Right forelimb (tissue), 1 donor: ENCODE data around the gene C3orf70.
A peak's percentile ranks its signal among the peaks of the same experiment; 100 is the strongest.

Experiments used
- DNase-seq: peaks from one replicate; pipeline ENCODE4 v3.0.0-alpha.2; 2018

Gene C3orf70, protein sequence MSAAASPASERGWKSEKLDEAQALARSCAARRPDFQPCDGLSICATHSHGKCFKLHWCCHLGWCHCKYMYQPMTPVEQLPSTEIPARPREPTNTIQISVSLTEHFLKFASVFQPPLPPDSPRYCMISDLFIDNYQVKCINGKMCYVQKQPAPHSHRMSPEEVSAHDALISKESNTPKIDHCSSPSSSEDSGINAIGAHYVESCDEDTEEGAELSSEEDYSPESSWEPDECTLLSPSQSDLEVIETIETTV

GRCh38 chr3:185152410-185153170 is at the start of gene C3orf70:
TSS of gene C3orf70 (minus strand) at chr3:185153060. CDS start at chr3:185152823, 237 bp downstream.
- peak; percentile 88 for DNase-seq

- no peak for DNase-seq
Measured at GRCh38 chr3:185200639-185201038, 47.8 kb upstream of the C3orf70 start.

DNA sequence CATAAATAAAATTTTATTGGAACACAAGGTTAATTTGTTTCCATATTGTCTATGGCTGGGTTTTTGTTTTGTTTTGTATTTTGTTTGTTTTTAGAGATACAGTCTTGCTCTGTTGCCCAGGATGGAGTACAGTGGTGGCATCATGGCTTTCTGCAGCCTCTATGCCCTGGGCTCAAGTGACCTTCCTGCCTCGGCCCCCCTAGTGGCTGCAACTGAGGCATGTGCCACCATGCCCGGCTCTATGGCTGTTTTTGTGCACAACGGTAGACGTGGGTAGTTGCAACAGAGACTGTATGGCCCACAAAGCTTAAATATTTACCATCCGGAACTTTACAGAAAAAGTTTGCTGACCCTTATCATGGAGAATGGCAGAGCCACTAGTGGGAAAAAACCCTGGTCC is 46.8 kb upstream of the C3orf70 start:
- DNase-seq, result no peak

DNA sequence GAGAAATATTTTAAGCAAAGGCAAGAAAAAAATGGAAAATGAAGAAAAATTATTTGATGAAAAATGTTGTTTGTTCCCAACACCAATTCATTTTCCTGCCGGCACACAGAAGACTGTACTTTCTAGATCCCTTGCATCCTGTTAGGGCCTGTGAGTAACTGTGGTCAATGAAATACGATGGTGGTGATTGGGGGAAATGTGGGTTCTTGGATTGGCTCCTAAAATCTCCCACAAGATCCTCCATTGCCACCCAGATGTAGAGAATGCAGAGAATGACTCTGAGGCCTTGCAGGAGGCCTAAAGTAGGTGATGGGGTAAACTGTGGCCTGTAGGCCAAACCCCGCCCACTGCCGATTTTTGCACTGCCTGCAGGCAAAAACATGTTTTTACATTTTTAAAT is 46.3 kb upstream of the C3orf70 start:
- DNase-seq, result no peak

- DNase-seq, result no peak
Measured at GRCh38 chr3:185197068-185197467, 44.2 kb upstream of the C3orf70 start.

- DNase-seq, result no peak
Measured at GRCh38 chr3:185195652-185196051, 42.8 kb upstream of the C3orf70 start.

DNA sequence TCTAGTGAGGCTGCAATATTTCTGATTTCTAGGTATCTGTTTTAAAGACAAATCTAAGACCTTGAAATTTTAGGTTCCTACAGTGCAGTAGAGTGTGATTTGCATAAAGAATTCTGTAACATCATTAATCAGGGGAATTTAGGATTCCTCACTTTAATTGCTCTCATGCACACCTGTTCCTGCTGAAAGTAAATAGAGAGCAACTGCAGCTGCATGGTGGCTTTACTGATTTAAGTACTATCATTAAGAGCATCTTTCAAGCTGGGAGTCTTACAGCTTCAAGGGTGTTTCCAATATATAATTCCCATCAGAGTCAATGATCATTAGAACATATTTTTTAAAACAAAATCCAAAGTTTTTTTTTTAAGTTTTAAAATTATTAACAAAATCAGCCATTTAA is 36.0 kb upstream of the C3orf70 start:
- DNase-seq, result no peak

DNA sequence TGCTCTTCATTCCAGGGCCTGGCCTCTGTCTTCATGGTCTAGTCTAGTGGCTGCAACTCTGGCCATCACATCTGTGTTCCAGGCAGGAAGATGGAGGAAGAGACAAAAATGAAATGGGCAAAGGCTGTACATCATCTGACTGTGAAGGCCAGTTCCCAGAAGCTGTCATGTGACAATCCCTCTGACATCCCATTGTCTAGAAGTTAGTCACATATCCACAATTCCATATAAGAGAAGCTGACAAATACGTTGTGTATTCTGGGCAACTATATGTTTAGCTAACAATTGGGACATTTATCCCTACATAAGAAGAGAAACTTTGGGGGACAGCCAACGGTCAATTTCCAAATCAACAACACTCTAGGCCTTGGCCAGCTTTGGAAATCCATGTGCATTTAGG is 34.5 kb upstream of the C3orf70 start:
- DNase-seq, result no peak

GRCh38 chr3:185176750-185177359 is 24.0 kb upstream of the C3orf70 start:
- DNase-seq, result peak; percentile 58

DNA sequence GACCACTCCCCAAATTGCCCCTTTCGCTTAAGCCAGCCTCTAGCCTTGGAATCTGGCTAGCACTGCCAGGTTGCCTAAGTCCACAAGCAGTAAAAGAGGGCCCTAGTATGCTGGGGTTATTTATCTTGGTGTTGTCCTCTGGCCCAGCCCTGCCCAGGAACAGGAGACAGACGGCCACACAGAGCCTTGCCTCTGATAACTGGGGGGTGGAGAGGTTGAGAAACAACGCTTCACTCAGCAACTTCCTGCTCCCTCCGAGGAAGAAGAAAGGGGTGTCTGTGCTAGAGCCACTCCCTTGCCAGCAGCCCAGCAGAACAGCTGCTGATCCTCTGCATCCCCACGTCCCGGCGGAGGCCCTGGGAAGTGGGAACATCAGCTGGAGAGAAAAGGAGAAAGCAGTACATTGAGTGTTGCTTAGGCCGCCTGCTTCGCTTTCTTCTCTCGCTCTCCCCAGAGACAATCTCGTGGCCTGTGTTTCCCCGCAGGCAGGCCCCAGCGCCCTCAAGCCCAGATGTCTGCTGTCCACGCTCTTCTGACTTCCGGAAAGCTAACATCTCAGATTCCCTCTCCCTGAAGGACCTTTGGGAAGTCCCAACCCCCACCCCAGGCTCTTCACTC is 22.6 kb upstream of the C3orf70 start:
- peak; percentile 74 for DNase-seq

GRCh38 chr3:185172086-185173049 is 19.5 kb upstream of the C3orf70 start:
- DNase-seq, result no peak

DNA sequence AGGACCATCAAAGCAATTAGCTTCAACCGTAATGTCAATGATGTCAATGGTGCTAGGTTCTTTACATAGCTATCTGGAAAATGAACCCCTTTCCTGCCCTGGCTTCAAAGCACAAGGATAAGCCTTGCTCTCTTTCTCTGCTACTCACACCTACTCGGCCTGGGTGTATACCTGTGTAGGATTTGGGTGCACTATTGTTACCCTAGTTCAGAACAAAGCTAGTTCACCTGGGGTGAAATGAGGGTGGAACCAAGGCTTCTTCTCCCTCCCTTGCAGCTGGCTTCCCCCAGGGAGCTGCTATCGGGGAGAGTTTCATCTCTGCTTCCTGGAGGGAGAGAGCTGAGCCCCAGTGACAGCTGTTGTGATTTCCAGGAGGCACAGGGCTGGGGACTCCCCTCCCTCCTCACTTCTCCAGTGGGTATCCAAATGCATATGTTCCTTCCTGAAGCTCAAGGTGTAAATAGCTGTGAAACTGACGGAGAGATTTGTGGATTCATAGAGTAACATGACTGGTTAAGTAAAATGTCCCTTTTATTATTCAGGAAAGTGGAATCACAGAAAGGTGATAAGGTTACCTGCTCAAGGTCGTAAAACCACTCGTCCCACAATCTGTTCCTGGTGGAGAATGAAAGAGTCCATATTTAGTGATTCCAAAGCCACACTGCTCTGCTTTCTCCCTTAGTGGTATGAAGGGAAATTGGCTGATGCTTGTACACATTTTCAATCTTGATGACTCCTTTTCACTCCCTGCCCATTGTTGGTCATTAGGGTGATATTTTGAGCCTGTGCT is 11.8 kb upstream of the C3orf70 start:
- DNase-seq, result no peak

GRCh38 chr3:185162634-185163033 is 9.8 kb upstream of the C3orf70 start:
- no peak for DNase-seq

DNA sequence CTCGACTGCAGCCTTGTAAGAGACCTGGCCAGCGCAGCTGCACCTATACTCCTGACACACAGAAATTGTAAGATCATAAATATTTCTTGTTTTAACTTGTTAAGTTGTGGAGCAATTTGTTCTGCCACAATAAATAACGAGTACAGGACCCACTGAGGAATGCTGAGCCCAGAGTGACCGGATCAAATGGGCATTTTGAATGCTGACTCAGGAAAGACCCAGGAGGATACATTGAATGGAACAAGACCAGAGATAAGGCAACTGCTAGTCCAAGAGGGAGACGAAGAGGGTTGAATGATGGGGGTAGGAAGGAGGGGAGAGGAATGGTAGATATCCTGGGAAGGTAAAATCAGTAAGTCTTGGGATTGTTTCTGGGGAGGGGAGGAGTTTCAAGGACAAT is 8.9 kb upstream of the C3orf70 start:
- DNase-seq, result no peak

DNA sequence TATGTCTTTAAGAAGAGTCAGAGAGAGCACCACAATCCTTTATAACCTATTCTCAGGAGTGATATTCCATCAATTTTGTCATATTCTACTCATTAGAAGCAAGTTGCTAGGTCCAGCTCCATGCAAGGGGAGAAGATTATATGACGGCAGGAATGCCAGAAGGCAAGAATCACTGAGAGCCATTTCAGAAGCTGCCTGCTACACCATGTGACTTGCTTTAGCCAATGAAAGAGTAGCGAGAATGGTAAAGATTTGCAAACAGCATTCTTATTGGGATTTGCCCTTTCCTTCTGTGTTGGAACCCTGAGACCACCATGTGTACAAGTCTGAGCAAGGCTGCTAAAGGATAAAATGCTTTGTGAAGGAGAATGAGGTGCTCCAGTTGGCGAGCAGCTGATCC is 4.5 kb upstream of the C3orf70 start:
- no peak for DNase-seq

GRCh38 chr3:185155678-185156077 is 2.8 kb upstream of the C3orf70 start:
- DNase-seq, result no peak

GRCh38 chr3:185153861-185154629 is 1.2 kb upstream of the C3orf70 start:
- DNase-seq, result peak; percentile 54

DNA sequence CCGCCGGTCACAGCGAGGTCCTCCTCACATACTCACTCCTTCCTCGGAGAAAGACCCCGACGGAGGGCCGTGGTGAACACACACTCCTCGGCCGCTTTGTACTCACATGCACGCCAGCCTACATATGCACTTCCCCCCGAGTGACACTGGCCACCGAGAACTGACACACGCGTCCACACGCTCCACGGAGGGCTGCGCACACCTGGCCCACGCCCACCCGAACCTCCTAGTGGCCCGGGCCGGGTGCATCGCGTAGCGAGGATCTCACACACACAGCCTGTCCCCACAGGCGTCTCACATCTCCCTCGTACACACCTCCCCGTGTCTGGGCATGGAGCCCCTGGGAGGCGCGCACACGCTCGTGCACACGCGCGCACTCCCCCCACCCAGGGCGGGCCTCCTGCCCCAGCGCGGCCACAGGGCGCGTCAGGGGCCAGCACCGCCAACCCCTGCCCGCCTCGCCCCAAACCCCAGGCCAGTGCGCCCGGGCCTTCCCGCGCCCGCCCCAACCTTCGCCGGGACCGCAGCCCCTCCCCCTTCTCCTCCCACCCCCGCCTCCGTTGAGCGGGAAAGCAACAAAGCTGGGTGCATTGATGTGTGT is 411 bp upstream of the C3orf70 start:
- DNase-seq, result peak; percentile 67

DNA sequence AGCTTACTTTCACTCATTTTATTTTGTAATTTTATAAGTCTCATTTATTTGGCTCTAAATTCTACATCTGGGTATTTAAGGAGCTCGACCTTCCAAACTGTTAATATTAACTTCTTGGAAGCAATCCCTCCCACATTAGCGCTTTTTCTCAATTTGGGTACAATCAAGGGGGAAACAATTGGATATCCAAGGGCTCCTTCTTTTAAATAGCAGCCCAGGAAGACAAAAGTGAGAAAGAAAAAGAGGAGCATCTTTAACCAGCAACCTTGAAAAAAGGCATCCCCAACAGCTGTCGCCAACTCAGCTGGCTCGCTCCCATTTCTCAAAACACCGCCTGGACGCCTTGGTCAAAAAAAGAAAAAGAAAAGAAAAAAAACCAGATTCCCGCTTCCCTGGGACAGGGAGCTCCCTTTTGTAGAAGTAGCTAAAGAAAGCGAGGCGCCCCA is 873 bp downstream of the C3orf70 start:
- DNase-seq, result no peak
